ENCODE measurements around the gene BRD3. TPM values are rescaled to one million over a fixed set of nuclear protein-coding genes. Genes with fewer than 3 reads are reported as not detected.

Gene BRD3
- polyA plus RNA-seq, 3 donors = 16.4 to 18.2 (median 17.1) TPM

- no peaks in the 10 kb centered on the region for H3K27me3 Mint-ChIP-seq (ENCODE audit: low read depth in 3 of 3)
- H3K4me1 ChIP-seq (ENCODE audit: control insufficient read depth in 1 of 2, insufficient read depth in 2 of 2, low read length in 2 of 2) = no peaks in the 10 kb centered on the region
- no peak overlapping the region for H2AFZ ChIP-seq (ENCODE audit: insufficient read depth, low read depth, low read length, poor library complexity, severe bottlenecking)
- peaks cover 57 to 79% of the 10 kb centered on the region in 2 donors for H3K36me3 Mint-ChIP-seq
- peaks cover 61 to 83% of the 10 kb centered on the region in 2 donors for H3K36me3 ChIP-seq (replicated peaks in 1 of 2; ENCODE audit: control insufficient read depth in 1 of 2, insufficient read depth in 2 of 2, low read length in 2 of 2)
- no peak for DNase-seq
- H3K4me1 Mint-ChIP-seq = no peaks in the 10 kb centered on the region
- H3K79me2 ChIP-seq (ENCODE audit: insufficient read depth, low read length) = no peaks in the 10 kb centered on the region
- no peak overlapping the region for H3K4me3 Mint-ChIP-seq
- no peak overlapping the region for H3K4me3 ChIP-seq (replicated peaks in 1 of 3; ENCODE audit: low read depth in 2 of 3, low read length in 3 of 3)
- H3K9me3 Mint-ChIP-seq = peaks cover 0 to 3% (median 0%) of the 10 kb centered on the region in 7 donors
- no peak overlapping the region for H3K27ac ChIP-seq (ENCODE audit: low read depth in 1 of 2, low read length in 2 of 2)
- no peak overlapping the region for H3K27ac Mint-ChIP-seq
- no peak overlapping the region for H3K4me2 ChIP-seq (replicated peaks; ENCODE audit: extremely low read depth, low read length, poor library complexity, severe bottlenecking)
- intact Hi-C loops (cut with micrococcal nuclease) = no loop called here
- no peak for TF ChIP-seq CTCF (IDR thresholded peaks at IDR 0.05)
- H3K9me3 ChIP-seq (replicated peaks in 1 of 2; ENCODE audit: control insufficient read depth in 1 of 2, insufficient read depth in 1 of 2, low read length in 2 of 2) = no peaks in the 10 kb centered on the region
- no peak overlapping the region for H3K9ac ChIP-seq (ENCODE audit: insufficient read depth, low read length, poor library complexity, severe bottlenecking)
- WGBS (ENCODE audit: insufficient coverage) = 97% methylated on average over 23 of the region's 40 CpGs
- H3K27me3 ChIP-seq (ENCODE audit: control insufficient read depth in 2 of 2, insufficient read depth in 2 of 2, low read length in 2 of 2) = no peaks in the 10 kb centered on the region
- H4K20me1 ChIP-seq (ENCODE audit: insufficient read depth, low read length) = peaks cover 17% of the 10 kb centered on the region
These were observed 35.2 kb downstream of the BRD3 start for GRCh38 chr9:134032456-134033222.

GRCh38 chr9:134031783-134032182, 36.0 kb downstream of the BRD3 start:
- H3K9me3 ChIP-seq (replicated peaks in 1 of 2; ENCODE audit: control insufficient read depth in 1 of 2, insufficient read depth in 1 of 2, low read length in 2 of 2) = no peaks in the 10 kb centered on the region
- DNase-seq = no peak
- H3K27me3 ChIP-seq (ENCODE audit: control insufficient read depth in 2 of 2, insufficient read depth in 2 of 2, low read length in 2 of 2) = no peaks in the 10 kb centered on the region
- H3K27me3 Mint-ChIP-seq (ENCODE audit: low read depth in 3 of 3) = no peaks in the 10 kb centered on the region
- H3K79me2 ChIP-seq (ENCODE audit: insufficient read depth, low read length) = no peaks in the 10 kb centered on the region
- 99% methylated on average over 11 of the region's 14 CpGs for WGBS (ENCODE audit: insufficient coverage)
- no peak overlapping the region for H3K4me3 ChIP-seq (replicated peaks in 1 of 3; ENCODE audit: low read depth in 2 of 3, low read length in 3 of 3)
- no peak for TF ChIP-seq CTCF (IDR thresholded peaks at IDR 0.05)
- peaks cover 0 to 3% (median 0%) of the 10 kb centered on the region in 7 donors for H3K9me3 Mint-ChIP-seq
- no peaks in the 10 kb centered on the region for H3K4me1 ChIP-seq (ENCODE audit: control insufficient read depth in 1 of 2, insufficient read depth in 2 of 2, low read length in 2 of 2)
- no peak overlapping the region for H3K4me2 ChIP-seq (replicated peaks; ENCODE audit: extremely low read depth, low read length, poor library complexity, severe bottlenecking)
- H3K9ac ChIP-seq (ENCODE audit: insufficient read depth, low read length, poor library complexity, severe bottlenecking) = no peak overlapping the region
- peaks cover 58 to 77% of the 10 kb centered on the region in 2 donors for H3K36me3 ChIP-seq (replicated peaks in 1 of 2; ENCODE audit: control insufficient read depth in 1 of 2, insufficient read depth in 2 of 2, low read length in 2 of 2)
- peaks cover 17% of the 10 kb centered on the region for H4K20me1 ChIP-seq (ENCODE audit: insufficient read depth, low read length)
- no peak overlapping the region for H2AFZ ChIP-seq (ENCODE audit: insufficient read depth, low read depth, low read length, poor library complexity, severe bottlenecking)
- H3K36me3 Mint-ChIP-seq = peaks cover 53 to 76% of the 10 kb centered on the region in 2 donors
- H3K4me3 Mint-ChIP-seq = no peak overlapping the region
- intact Hi-C loops (cut with micrococcal nuclease) = no loop called here
- H3K4me1 Mint-ChIP-seq = no peaks in the 10 kb centered on the region
- no peak overlapping the region for H3K27ac ChIP-seq (ENCODE audit: low read depth in 1 of 2, low read length in 2 of 2)
- H3K27ac Mint-ChIP-seq = no peak overlapping the region
